Neuron (in vitro differentiated cells): Measurements from ENCODE around the gene FOXG1.

Source experiments
- H2AFZ ChIP-seq: one replicate; pipeline ENCODE4 v1.6.1; 2013; ENCODE audit warnings: low read depth, mild to moderate bottlenecking, inconsistent platforms, low read length, moderate library complexity
- H3K27me3 ChIP-seq: one replicate; pipeline ENCODE4 v1.6.1; 2013; ENCODE audit warnings: low read length; ENCODE audit not compliant: insufficient read depth
- H3K36me3 ChIP-seq: one replicate; pipeline ENCODE4 v1.6.1; 2013; ENCODE audit warnings: low read length; ENCODE audit not compliant: insufficient read depth
- H3K4me1 ChIP-seq: one replicate; pipeline ENCODE4 v1.6.1; 2013; ENCODE audit warnings: low read length; ENCODE audit not compliant: insufficient read depth
- H3K4me3 ChIP-seq: 2 replicates; pipeline ENCODE4 v1.5.1; 2013; ENCODE audit warnings: mild to moderate bottlenecking, low read length, moderate library complexity
- H3K9me3 ChIP-seq: one replicate; pipeline ENCODE4 v1.6.1; 2013; ENCODE audit warnings: low read length

Gene FOXG1

DNA sequence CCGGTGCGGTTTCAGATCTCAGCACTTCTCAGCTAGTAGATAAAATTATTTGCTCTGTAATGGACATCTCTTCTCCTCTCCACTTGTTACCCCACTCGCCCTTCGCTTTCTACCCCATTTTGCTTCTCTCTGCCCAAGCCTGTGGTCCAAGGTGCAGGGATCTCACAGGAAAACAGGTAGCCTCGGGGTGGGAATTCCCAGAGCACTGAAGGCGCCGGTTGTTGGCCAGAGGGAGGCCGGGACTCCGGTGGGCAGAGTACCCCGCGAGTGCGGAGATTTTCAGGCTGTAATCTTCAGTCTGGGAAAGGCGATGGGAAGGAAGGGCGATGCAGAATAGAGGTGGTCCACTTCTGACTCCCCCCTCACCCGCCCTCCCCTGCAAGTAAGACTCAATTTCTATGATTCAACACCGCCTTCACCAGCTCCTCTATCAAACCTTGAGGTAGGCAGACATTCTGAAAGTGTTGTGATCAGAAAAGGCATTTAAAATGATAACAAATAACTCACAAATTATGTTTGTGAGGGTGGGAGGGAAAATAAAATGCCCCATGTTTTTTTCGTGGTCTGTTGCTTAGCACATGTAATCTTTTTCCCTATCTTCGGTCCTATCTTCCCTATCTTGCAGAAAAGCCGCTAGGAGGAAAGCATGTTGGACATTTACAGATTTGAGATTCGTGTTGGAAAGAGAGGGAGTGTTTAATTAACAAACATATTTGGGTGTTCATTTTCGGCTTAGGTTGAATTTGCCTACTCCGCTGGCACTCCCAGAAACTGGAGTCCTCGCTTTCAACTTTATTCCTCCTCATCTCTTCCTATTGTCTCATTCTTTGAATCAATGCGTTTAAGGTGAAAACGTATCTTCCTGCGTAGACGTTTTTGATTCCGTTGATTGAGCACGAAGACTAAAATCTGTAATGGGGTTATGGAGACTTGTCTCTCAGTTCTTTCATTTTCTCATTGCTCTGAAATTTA is 8.5 kb downstream of the FOXG1 start:
- H2AFZ ChIP-seq: no peak overlapping the region
- peaks cover 45% of the 10 kb centered on the region for H3K27me3 ChIP-seq
- H3K4me3 ChIP-seq: no peak overlapping the region
- H3K4me1 ChIP-seq: no peaks in the 10 kb centered on the region
- H3K36me3 ChIP-seq: no peaks in the 10 kb centered on the region
- no peaks in the 10 kb centered on the region for H3K9me3 ChIP-seq

DNA sequence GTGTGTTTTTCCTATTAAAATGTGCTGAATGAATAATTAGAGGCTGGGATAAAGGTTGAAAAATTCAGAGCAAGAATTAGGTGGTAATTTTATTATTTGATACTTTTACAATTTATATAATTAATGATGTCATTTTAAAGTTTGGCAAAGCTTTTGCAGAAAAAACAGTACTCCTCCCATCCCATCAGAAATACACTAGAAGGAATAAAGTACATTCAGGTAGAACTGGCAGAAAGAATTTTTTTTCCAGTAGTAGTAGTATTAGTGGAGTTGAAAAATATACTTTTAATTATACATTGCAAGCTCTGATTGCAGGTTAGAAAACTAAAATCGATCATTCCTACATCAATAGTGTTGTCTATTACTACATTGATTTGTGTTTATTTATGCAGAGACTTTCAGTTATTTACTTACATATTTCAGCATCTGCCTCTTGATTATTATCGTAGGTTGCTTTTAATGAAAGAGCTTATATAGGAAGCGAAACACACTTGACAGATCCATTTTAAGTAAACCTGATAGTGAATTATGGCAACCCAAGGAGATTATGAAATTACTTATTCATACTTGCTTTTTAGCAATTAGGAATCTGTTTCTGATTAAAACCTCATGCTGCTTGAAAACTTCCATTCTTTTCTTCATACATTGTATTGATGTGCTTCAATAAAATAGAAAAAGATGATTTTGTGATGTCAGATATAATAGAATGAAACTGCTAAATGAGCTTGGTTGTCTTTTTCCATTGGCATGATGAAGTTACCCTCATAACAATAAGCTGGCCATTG is 10.1 kb downstream of the FOXG1 start:
- H3K9me3 ChIP-seq: no peaks in the 10 kb centered on the region
- H3K4me3 ChIP-seq: no peak overlapping the region
- no peak overlapping the region for H2AFZ ChIP-seq
- H3K4me1 ChIP-seq: no peaks in the 10 kb centered on the region
- H3K27me3 ChIP-seq: peaks cover 50% of the 10 kb centered on the region
- no peaks in the 10 kb centered on the region for H3K36me3 ChIP-seq

DNA sequence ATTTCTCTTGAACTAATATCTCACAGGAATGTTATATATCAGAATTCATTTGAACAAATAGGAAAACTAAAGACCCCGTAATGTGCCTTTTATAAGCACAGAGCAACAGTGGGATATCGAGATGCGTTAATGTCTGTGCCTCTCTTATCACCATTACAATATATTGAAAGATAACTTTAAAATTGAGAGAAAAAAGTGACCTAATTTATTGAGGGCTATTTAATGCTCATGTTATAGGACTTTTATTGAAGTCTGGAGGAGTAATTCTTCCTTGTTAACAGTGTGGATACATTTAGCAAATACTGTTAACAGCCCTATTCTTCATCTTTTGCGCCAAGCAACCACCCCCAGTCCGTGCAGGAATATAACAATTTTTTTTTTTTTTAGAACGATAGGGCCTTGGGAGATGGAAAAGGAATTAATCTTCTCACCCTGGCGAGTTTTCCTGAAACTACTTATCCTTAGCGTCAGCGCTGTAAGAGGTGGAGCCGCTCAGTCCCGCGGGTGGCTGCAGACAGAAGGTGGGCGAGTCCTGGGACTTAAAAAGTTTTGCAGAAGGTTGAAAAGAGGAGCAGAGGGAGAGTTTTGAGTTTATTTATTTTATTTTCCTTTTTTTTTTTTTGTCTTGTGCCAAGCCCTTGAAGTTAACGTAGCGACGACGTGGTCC is 11.0 kb downstream of the FOXG1 start:
- Histone ChIP-seq H3K36me3 (no peaks in the 10 kb centered on the region), H3K27me3 (peaks cover 57% of the 10 kb centered on the region), H3K9me3 (no peaks in the 10 kb centered on the region), H3K4me1 (no peaks in the 10 kb centered on the region), H2AFZ (no peak overlapping the region), H3K4me3 (no peak overlapping the region)

- Histone ChIP-seq H2AFZ (no peak overlapping the region), H3K27me3 (peaks cover 57% of the 10 kb centered on the region), H3K4me3 (no peak overlapping the region), H3K36me3 (no peaks in the 10 kb centered on the region), H3K9me3 (no peaks in the 10 kb centered on the region), H3K4me1 (no peaks in the 10 kb centered on the region)
Observed at GRCh38 chr14:28778138-28779117, 11.8 kb downstream of the FOXG1 start.

DNA sequence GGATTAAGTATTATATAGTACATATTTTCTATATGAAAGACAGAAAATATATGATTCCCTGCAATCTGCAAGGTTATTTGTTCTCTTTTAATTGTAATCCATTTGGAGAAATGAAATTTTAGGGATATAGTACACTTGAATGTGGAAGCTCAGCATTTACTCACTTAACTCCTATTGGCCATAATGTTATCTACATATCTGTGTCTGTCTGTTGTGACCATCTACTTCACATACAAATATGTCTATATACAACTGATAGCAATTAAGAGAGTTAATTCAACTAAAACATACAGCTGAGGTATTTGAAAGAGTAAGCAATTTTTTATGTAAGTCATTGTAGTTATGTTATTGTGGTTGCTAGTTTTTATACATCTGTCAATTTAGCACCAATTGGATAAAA is 12.9 kb downstream of the FOXG1 start:
- Histone ChIP-seq H2AFZ (no peak overlapping the region), H3K4me3 (no peak overlapping the region), H3K27me3 (peaks cover 56% of the 10 kb centered on the region), H3K4me1 (no peaks in the 10 kb centered on the region), H3K36me3 (no peaks in the 10 kb centered on the region), H3K9me3 (no peaks in the 10 kb centered on the region)

DNA sequence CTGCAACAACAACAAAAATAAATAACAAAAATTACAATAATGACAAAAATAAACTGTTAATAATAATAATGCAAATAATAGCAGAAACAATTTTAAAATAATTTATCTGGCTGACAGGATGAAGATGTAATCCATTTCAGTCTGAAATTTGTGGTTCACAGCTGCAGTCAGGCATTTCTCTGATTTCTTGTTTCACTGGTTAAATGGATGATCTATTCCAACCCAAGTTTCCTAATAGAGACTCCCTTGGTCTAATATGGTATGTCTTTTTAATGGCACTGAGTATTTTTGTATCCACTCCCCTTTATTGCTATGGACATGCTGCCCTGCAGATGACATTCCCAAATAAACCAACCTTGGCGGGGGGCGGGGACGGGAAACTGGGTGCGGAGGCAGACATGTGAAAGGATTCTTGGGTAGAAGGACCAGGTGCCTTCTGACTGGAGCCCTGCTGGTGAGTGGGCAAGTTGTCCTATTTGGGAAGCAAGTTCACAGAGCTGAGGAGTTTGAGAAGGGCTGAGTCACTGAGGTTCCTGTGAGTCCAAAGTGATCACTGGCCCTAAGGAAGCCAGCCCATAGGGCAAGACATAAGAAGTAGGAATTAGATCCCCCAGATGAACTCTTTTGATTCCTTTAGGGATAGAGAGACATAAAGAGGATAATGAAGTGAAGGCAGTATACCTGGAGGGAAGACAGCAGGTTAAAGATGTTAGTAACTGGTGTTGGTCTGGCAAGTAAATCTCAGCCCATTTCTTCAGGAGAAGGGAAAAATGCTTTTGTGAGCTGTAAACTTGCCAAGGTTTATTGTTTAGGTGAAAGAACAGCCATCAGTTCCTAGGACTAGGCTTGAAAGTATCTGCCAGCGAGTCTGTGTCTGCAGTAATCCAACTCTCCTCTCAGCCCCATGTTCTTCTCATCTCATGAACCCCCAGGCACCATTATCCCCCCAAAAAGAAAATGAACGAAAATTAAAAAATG is 14.5 kb downstream of the FOXG1 start:
- Histone ChIP-seq H3K4me1 (no peaks in the 10 kb centered on the region), H3K36me3 (no peaks in the 10 kb centered on the region), H3K27me3 (peaks cover 55% of the 10 kb centered on the region), H3K9me3 (no peaks in the 10 kb centered on the region), H2AFZ (no peak overlapping the region), H3K4me3 (no peak overlapping the region)

GRCh38 chr14:28782301-28782700 is 15.7 kb downstream of the FOXG1 start:
- H3K27me3 ChIP-seq: peaks cover 51% of the 10 kb centered on the region
- H3K36me3 ChIP-seq: no peaks in the 10 kb centered on the region
- H3K9me3 ChIP-seq: no peaks in the 10 kb centered on the region
- no peak overlapping the region for H2AFZ ChIP-seq
- H3K4me3 ChIP-seq: no peak overlapping the region
- H3K4me1 ChIP-seq: no peaks in the 10 kb centered on the region

GRCh38 chr14:28783664-28784063 is 17.1 kb downstream of the FOXG1 start:
- Histone ChIP-seq H3K9me3 (no peaks in the 10 kb centered on the region), H3K36me3 (no peaks in the 10 kb centered on the region), H3K27me3 (peaks cover 41% of the 10 kb centered on the region), H3K4me1 (no peaks in the 10 kb centered on the region), H2AFZ (no peak overlapping the region), H3K4me3 (no peak overlapping the region)

DNA sequence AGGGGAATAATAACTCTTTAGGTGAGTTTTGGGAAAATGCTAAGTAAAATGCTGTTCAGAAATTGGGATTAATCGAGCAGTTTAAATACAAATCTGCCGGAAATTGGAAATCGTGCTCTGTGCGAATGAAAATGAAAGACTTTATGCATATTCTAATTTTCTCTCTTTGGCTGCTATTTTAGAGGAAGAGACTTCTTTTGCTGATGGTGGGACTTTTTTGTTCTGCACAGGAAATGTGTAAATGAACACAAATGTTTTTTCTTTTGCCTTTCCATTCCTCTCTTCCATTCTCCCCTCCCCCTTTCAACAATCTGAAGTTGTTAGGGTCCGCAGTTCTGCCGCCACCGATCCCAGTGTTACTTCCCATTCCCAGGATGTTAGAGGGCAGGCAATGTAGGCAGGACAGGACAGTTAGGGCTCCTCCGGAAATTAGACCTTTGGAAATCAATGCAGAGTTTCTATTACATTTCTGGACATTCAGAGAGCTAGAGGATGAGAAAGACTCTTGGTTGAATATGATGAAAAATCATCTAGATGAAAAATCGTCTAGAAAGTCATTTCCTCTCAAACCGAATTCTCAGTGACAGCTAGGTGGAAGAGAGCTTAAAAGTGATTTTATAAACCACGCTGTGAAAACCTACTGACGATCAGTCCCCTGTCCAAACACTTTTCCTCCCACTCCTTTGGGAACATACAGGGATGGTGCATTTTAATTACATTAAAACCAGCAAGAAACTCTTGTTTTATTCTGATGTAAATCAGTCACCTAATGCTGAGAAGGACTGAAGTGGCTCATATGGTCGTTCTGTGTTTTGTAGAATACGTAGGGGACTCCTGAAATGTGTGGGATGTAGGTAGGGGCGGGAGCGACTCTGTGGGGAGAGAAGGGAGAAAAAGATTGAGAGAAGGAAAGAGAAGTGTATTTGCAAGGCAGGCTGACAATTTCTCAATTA is 17.8 kb downstream of the FOXG1 start:
- Histone ChIP-seq H3K27me3 (peaks cover 41% of the 10 kb centered on the region), H2AFZ (peak overlapping the region; percentile 73), H3K36me3 (no peaks in the 10 kb centered on the region), H3K4me3 (peak overlapping the region; percentile 38), H3K4me1 (no peaks in the 10 kb centered on the region), H3K9me3 (no peaks in the 10 kb centered on the region)

DNA sequence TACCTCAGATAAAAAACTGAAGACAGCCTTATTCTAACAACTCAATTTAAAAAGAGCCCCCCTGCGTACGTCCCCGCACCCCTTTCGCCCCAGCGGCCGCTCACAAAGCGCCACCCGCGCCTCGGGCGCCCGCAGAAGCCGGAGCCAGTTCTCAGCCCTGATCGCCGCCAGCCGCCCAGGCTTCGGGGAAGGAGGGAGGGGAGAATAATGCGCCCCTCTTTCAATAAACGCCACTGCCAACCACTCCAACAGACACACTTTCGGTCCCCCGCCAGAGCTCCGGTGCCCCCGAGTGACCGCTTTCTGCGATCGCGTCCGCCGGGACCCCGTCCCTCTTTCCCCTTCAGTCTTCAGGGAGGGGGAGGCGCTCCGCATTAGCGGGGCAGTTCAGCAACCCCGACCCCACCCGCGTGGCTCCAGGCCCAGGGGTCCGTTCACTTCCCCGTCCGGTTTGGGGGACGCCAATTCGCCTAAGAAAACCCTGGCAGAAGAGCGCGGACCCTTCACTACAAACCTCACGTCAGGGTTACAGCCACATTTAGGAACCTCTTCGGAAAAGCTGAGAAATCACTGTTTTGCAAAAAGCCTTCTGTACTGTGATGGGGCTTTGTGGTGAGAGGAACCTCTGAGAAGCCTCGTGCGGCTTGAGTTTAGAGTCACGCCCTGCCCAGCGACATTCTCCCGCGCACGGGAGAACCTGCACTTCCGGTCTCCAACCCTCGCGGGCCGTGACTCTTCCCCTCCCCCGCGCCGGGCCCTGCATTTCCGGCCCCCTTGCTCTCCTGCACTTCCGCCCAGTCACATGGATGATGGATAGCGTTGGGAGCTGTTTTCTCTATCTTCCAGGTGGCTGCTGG is 18.7 kb downstream of the FOXG1 start:
- Histone ChIP-seq H3K36me3 (no peaks in the 10 kb centered on the region), H3K9me3 (no peaks in the 10 kb centered on the region), H3K27me3 (peaks cover 41% of the 10 kb centered on the region)

More for the DNA sequence above, 18.7 kb downstream of the FOXG1 start:
- peak overlapping the region; percentile 38 for H3K4me3 ChIP-seq
- H2AFZ ChIP-seq: peak overlapping the region; percentile 73
- no peaks in the 10 kb centered on the region for H3K4me1 ChIP-seq
